HEK293 (cell line): ENCODE results near the gene CAMK2D.

ENCODE experiments used
- CTCF ChIA-PET: fragments of 350-600 bp; formaldehyde crosslinking; extraction: SDS; loops from one replicate; lab custom pipeline; 2021; ENCODE audit warnings: antibody characterized with exemption; lab: Yijun Ruan, JAX
- POLR2A ChIA-PET: fragments of 300-600 bp; formaldehyde crosslinking; extraction: SDS; loops from one replicate; lab custom pipeline; 2020; ENCODE audit warnings: antibody characterized with exemption, inconsistent platforms; lab: Yijun Ruan, JAX
- H3K27ac ChIP-seq: fragments of 200-500 bp; sonication (Bioruptor generic); 2 replicates; pipeline ENCODE4 v1.5.1; 2014; ENCODE audit warnings: low read depth, low read length, control low read depth, inconsistent platforms; ENCODE audit errors: extremely low read depth
- H3K36me3 ChIP-seq, 2 experiments: fragments of 200-500 bp in 1 of 2; sonication (Bioruptor generic) in 1 of 2; 1 replicate in 1 of 2; 2 replicates in 1 of 2; pipeline ENCODE4 v1.5.1; 2014 to 2017; ENCODE audit warnings: inconsistent platforms in 2 of 2, low read length in 2 of 2; ENCODE audit not compliant: control insufficient read depth in 2 of 2, insufficient read depth in 1 of 2
- H3K4me1 ChIP-seq: fragments of 200-500 bp; sonication (Bioruptor generic); 2 replicates; pipeline ENCODE4 v1.5.1; 2014; ENCODE audit warnings: mild to moderate bottlenecking, low read length, inconsistent platforms; ENCODE audit not compliant: control insufficient read depth, insufficient read depth
- H3K4me3 ChIP-seq: 2 replicates; pipeline ENCODE4 v1.5.1; 2011; ENCODE audit warnings: low read depth, mild to moderate bottlenecking, control low read depth, low read length, moderate library complexity
- H3K9me3 ChIP-seq: fragments of 200-500 bp; sonication (Bioruptor generic); 2 replicates; pipeline ENCODE4 v1.5.1; 2014; ENCODE audit warnings: low read depth, low read length, inconsistent platforms; ENCODE audit not compliant: control insufficient read depth, insufficient read depth
- FEZF1 ChIP-seq: fragments of 450-650 bp; formaldehyde crosslinking; IDR thresholded peaks from 2 replicates; pipeline ENCODE4 v1.5.1; 2016; ENCODE audit warnings: missing biosample characterization, missing genetic modification characterization
- GFI1B ChIP-seq: fragments of 450-650 bp; formaldehyde crosslinking; IDR thresholded peaks from 2 replicates; pipeline ENCODE4 v1.5.1; 2016; ENCODE audit warnings: missing biosample characterization, missing genetic modification characterization
- GLIS1 ChIP-seq: fragments of 450-650 bp; formaldehyde crosslinking; IDR thresholded peaks from 2 replicates; pipeline ENCODE4 v1.5.1; 2016; ENCODE audit warnings: missing biosample characterization, missing genetic modification characterization
- GLIS2 ChIP-seq: fragments of 450-650 bp; formaldehyde crosslinking; IDR thresholded peaks from 2 replicates; pipeline ENCODE4 v1.5.1; 2016; ENCODE audit warnings: missing biosample characterization, missing genetic modification characterization
- HOXA7 ChIP-seq: sonication (generic); formaldehyde crosslinking; IDR thresholded peaks from 2 replicates; pipeline ENCODE4 v1.8.1; 2022; ENCODE audit warnings: missing genetic modification reagents, borderline replicate concordance
- IKZF3 ChIP-seq: fragments of 450-650 bp; IDR thresholded peaks from 2 replicates; pipeline ENCODE4 v1.5.0; 2018; ENCODE audit warnings: missing biosample characterization, mild to moderate bottlenecking, missing genetic modification characterization, moderate library complexity
- KLF10 ChIP-seq: fragments of 450-650 bp; IDR thresholded peaks from 2 replicates; pipeline ENCODE4 v1.5.1; 2018; ENCODE audit warnings: missing biosample characterization, mild to moderate bottlenecking, missing genetic modification characterization
- OSR2 ChIP-seq: fragments of 450-650 bp; formaldehyde crosslinking; IDR thresholded peaks from 2 replicates; pipeline ENCODE4 v1.5.1; 2016; ENCODE audit warnings: missing biosample characterization, missing genetic modification characterization
- SALL2 ChIP-seq: fragments of 450-650 bp; formaldehyde crosslinking; IDR thresholded peaks from 2 replicates; pipeline ENCODE4 v1.5.0; 2017; ENCODE audit warnings: missing biosample characterization, mild to moderate bottlenecking, missing genetic modification characterization, borderline replicate concordance
- SCRT2 ChIP-seq: fragments of 450-650 bp; formaldehyde crosslinking; IDR thresholded peaks from 2 replicates; pipeline ENCODE4 v1.5.1; 2016; ENCODE audit warnings: missing biosample characterization, missing genetic modification characterization
- TCF7L2 ChIP-seq: IDR thresholded peaks from 2 replicates; pipeline ENCODE4 v1.6.1; 2011; ENCODE audit warnings: low read depth, mild to moderate bottlenecking, inconsistent platforms, low read length, moderate library complexity, borderline replicate concordance
- ZFP3 ChIP-seq: fragments of 450-650 bp; formaldehyde crosslinking; IDR thresholded peaks from 2 replicates; pipeline ENCODE4 v1.5.1; 2016; ENCODE audit warnings: low read depth, missing biosample characterization, missing genetic modification characterization
- ZFP69B ChIP-seq: fragments of 450-650 bp; formaldehyde crosslinking; IDR thresholded peaks from 2 replicates; pipeline ENCODE4 v1.5.1; 2016; ENCODE audit warnings: missing biosample characterization, missing genetic modification characterization
- ZNF112 ChIP-seq: fragments of 450-650 bp; formaldehyde crosslinking; IDR thresholded peaks from 2 replicates; pipeline ENCODE4 v1.5.0; 2017; ENCODE audit warnings: missing biosample characterization, missing genetic modification characterization
- ZNF184 ChIP-seq: fragments of 450-650 bp; IDR thresholded peaks from 2 replicates; pipeline ENCODE4 v1.5.1; 2018; ENCODE audit warnings: missing biosample characterization, mild to moderate bottlenecking, missing genetic modification characterization
- ZNF248 ChIP-seq: fragments of 450-650 bp; formaldehyde crosslinking; IDR thresholded peaks from 2 replicates; pipeline ENCODE4 v1.5.1; 2017; ENCODE audit warnings: missing biosample characterization, missing genetic modification characterization
- ZNF404 ChIP-seq: fragments of 450-650 bp; formaldehyde crosslinking; IDR thresholded peaks from 2 replicates; pipeline ENCODE4 v1.5.1; 2017; ENCODE audit warnings: missing biosample characterization, missing genetic modification characterization
- ZNF561 ChIP-seq: fragments of 450-650 bp; IDR thresholded peaks from 2 replicates; pipeline ENCODE4 v1.5.1; 2018; ENCODE audit warnings: missing biosample characterization, missing genetic modification characterization, borderline replicate concordance
- ZNF654 ChIP-seq: fragments of 450-650 bp; formaldehyde crosslinking; IDR thresholded peaks from 2 replicates; pipeline ENCODE4 v1.5.1; 2016; ENCODE audit warnings: low read depth, missing biosample characterization, missing genetic modification characterization
- ZNF701 ChIP-seq: fragments of 450-650 bp; formaldehyde crosslinking; IDR thresholded peaks from 2 replicates; pipeline ENCODE4 v1.5.1; 2016; ENCODE audit warnings: missing biosample characterization, missing genetic modification characterization
- ZNF76 ChIP-seq: fragments of 450-650 bp; formaldehyde crosslinking; IDR thresholded peaks from 2 replicates; pipeline ENCODE4; 2016; ENCODE audit warnings: low read depth, missing biosample characterization, missing genetic modification characterization, borderline replicate concordance
- TF ChIP-seq, protein P1 (sequence below): fragments of 450-650 bp; formaldehyde crosslinking; IDR thresholded peaks from 2 replicates; pipeline ENCODE4 v1.5.1; 2016; ENCODE audit warnings: missing biosample characterization, missing genetic modification characterization, low read depth
- TF ChIP-seq, protein P2 (sequence below): fragments of 450-650 bp; formaldehyde crosslinking; IDR thresholded peaks from 2 replicates; pipeline ENCODE4 v1.5.1; 2017; ENCODE audit warnings: missing biosample characterization, missing genetic modification characterization
- TF ChIP-seq, protein P3 (sequence below): fragments of 450-650 bp; formaldehyde crosslinking; conservative IDR thresholded peaks from 2 replicates; pipeline ENCODE4 v1.5.1; 2016; ENCODE audit warnings: low read depth, missing biosample characterization, missing genetic modification characterization
- TF ChIP-seq, protein P4 (sequence below): fragments of 450-650 bp; IDR thresholded peaks from 2 replicates; pipeline ENCODE4 v1.5.1; 2018; ENCODE audit warnings: missing biosample characterization, missing genetic modification characterization

CAMK2D gene

DNA sequence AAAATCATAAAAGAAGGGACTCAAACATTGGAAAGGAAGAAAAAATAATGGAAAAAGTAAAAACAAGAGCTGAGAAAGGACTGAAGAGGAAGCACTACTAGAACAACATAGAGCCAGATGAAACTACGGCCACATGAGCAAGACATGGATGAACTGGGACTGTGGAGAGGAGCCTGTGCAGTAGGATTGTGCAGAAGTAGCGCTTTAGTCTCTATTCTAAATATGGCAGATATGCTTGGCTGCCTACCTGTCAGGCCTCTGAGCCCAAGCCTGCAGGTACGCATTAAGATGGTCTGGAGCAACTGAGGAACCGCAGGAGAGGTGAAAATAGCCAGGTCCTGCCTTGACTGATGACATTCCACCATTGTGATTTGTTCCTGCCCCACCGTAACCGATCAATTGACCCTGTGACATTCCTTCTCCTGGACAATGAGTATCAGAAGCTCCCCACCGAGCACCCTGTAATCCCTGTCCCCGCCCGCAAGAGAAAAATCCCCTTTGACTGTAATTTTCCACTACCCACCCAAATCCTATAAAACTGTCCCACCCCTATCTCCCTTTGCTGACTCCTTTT, 154.3 kb downstream of the CAMK2D start:
- POLR2A ChIA-PET: no interaction called here

DNA sequence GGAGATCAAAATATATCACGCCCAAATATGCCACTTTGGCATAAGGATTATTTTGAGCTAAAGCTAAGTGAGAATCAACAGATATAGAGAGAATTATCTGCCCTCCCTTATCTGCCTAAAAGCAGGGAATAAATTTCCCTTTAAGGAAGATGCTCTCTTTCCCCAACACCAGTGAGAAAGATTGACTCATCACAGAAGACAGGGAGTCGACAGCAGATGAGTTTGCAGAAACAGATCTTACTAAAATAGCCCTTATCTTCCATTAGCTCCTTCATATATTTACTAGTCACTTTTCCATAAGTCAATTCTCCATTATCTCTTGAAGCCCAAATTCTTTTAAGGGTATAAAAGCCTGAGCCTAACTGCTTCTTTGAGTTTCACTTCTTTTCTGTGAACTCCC, 156.6 kb downstream of the CAMK2D start:
- TF ChIP-seq ZNF76: no peak
- no peak for TF ChIP-seq IKZF3 (tag by site-specific recombination)
- TF ChIP-seq, protein P1, sequence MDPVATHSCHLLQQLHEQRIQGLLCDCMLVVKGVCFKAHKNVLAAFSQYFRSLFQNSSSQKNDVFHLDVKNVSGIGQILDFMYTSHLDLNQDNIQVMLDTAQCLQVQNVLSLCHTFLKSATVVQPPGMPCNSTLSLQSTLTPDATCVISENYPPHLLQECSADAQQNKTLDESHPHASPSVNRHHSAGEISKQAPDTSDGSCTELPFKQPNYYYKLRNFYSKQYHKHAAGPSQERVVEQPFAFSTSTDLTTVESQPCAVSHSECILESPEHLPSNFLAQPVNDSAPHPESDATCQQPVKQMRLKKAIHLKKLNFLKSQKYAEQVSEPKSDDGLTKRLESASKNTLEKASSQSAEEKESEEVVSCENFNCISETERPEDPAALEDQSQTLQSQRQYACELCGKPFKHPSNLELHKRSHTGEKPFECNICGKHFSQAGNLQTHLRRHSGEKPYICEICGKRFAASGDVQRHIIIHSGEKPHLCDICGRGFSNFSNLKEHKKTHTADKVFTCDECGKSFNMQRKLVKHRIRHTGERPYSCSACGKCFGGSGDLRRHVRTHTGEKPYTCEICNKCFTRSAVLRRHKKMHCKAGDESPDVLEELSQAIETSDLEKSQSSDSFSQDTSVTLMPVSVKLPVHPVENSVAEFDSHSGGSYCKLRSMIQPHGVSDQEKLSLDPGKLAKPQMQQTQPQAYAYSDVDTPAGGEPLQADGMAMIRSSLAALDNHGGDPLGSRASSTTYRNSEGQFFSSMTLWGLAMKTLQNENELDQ (tag by site-specific recombination): no peak
- no peak for TF ChIP-seq GLIS1 (tag by site-specific recombination)
- no peak for TF ChIP-seq SALL2
- no peak for TF ChIP-seq OSR2 (tag by site-specific recombination)
- TF ChIP-seq ZFP69B (tag by site-specific recombination): no peak
- TF ChIP-seq ZNF112: no peak
- no peak for TF ChIP-seq GFI1B (tag by site-specific recombination)
- TF ChIP-seq GLIS2 (tag by site-specific recombination): no peak
- TF ChIP-seq, protein P2, sequence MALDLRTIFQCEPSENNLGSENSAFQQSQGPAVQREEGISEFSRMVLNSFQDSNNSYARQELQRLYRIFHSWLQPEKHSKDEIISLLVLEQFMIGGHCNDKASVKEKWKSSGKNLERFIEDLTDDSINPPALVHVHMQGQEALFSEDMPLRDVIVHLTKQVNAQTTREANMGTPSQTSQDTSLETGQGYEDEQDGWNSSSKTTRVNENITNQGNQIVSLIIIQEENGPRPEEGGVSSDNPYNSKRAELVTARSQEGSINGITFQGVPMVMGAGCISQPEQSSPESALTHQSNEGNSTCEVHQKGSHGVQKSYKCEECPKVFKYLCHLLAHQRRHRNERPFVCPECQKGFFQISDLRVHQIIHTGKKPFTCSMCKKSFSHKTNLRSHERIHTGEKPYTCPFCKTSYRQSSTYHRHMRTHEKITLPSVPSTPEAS: no peak
- no peak for TF ChIP-seq FEZF1 (tag by site-specific recombination)
- no peak for TF ChIP-seq ZNF654 (tag by site-specific recombination)
- TF ChIP-seq, protein P3, sequence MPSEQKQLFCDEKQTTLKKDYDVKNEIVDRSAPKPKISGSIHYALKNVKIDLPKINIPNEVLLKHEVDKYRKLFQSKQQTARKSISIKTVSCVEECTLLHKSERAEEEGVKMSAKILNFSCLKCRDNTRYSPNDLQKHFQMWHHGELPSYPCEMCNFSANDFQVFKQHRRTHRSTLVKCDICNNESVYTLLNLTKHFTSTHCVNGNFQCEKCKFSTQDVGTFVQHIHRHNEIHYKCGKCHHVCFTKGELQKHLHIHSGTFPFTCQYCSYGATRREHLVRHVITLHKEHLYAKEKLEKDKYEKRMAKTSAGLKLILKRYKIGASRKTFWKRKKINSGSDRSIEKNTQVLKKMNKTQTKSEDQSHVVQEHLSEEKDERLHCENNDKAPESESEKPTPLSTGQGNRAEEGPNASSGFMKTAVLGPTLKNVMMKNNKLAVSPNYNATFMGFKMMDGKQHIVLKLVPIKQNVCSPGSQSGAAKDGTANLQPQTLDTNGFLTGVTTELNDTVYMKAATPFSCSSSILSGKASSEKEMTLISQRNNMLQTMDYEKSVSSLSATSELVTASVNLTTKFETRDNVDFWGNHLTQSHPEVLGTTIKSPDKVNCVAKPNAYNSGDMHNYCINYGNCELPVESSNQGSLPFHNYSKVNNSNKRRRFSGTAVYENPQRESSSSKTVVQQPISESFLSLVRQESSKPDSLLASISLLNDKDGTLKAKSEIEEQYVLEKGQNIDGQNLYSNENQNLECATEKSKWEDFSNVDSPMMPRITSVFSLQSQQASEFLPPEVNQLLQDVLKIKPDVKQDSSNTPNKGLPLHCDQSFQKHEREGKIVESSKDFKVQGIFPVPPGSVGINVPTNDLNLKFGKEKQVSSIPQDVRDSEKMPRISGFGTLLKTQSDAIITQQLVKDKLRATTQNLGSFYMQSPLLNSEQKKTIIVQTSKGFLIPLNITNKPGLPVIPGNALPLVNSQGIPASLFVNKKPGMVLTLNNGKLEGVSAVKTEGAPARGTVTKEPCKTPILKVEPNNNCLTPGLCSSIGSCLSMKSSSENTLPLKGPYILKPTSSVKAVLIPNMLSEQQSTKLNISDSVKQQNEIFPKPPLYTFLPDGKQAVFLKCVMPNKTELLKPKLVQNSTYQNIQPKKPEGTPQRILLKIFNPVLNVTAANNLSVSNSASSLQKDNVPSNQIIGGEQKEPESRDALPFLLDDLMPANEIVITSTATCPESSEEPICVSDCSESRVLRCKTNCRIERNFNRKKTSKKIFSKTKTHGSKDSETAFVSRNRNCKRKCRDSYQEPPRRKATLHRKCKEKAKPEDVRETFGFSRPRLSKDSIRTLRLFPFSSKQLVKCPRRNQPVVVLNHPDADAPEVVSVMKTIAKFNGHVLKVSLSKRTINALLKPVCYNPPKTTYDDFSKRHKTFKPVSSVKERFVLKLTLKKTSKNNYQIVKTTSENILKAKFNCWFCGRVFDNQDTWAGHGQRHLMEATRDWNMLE: no peak
- TF ChIP-seq ZNF404 (tag by site-specific recombination): no peak
- TF ChIP-seq, protein P4, sequence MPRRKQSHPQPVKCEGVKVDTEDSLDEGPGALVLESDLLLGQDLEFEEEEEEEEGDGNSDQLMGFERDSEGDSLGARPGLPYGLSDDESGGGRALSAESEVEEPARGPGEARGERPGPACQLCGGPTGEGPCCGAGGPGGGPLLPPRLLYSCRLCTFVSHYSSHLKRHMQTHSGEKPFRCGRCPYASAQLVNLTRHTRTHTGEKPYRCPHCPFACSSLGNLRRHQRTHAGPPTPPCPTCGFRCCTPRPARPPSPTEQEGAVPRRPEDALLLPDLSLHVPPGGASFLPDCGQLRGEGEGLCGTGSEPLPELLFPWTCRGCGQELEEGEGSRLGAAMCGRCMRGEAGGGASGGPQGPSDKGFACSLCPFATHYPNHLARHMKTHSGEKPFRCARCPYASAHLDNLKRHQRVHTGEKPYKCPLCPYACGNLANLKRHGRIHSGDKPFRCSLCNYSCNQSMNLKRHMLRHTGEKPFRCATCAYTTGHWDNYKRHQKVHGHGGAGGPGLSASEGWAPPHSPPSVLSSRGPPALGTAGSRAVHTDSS (tag by site-specific recombination): no peak
- H3K27ac ChIP-seq: no peak overlapping the region
- CTCF ChIA-PET: no interaction called here
- peaks cover 3% of the 10 kb centered on the region; the same call in 1 of the 2 replicates for H3K4me1 ChIP-seq
- POLR2A ChIA-PET: no interaction called here
- no peak overlapping the region for H3K4me3 ChIP-seq
- no peaks in the 10 kb centered on the region for H3K9me3 ChIP-seq
- no peaks in the 10 kb centered on the region for H3K36me3 ChIP-seq

More for the DNA sequence above, 154.3 kb downstream of the CAMK2D start:
- no peak overlapping the region for H3K4me3 ChIP-seq
- TF ChIP-seq ZNF248 (tag by site-specific recombination) (no peak), TCF7L2 (no peak), ZNF184 (tag by site-specific recombination) (no peak), ZNF701 (tag by site-specific recombination) (no peak), ZNF561 (tag by site-specific recombination) (no peak), KLF10 (tag by site-specific recombination) (no peak), ZFP3 (tag by site-specific recombination) (no peak), SCRT2 (tag by site-specific recombination) (no peak), HOXA7 (CRISPR knock-in tag) (no peak)
- H3K27ac ChIP-seq: no peak overlapping the region
- peaks cover 9% of the 10 kb centered on the region; the same call in 1 of the 2 replicates for H3K4me1 ChIP-seq
- CTCF ChIA-PET: no interaction called here
- H3K9me3 ChIP-seq: no peaks in the 10 kb centered on the region
- H3K36me3 ChIP-seq: no peaks in the 10 kb centered on the region
